ENCODE results near the gene KCNF1. TPM values are rescaled to one million over a fixed set of nuclear protein-coding genes. Genes with fewer than 3 reads are reported as not detected.
A peak's percentile ranks its signal among the peaks of the same experiment; 100 is the strongest.

KCNF1 gene
- total and polyA plus RNA-seq, 2 experiments from 2014 or later, result 0.67 to 0.87 TPM

GRCh38 chr2:10913501-10914271 lies 2.0 kb downstream of the KCNF1 start:
- no peak overlapping the region for H2AFZ ChIP-seq
- H4K20me1 ChIP-seq (ENCODE audit: insufficient read depth, poor library complexity, severe bottlenecking), result no peaks in the 10 kb centered on the region

GRCh38 chr2:10914272-10914693 lies 2.5 kb downstream of the KCNF1 start:
- no peak overlapping the region for H3K4me2 ChIP-seq
- 42% methylated on average over 7 of the region's 7 CpGs for WGBS (ENCODE audit: low lambda C conversion rate, missing lambda C conversion rate)
- no peak overlapping the region for H2AFZ ChIP-seq
- peak; percentile 33 for DNase-seq (ENCODE audit: low spot score)
- H3K9me3 ChIP-seq (ENCODE audit: low read depth), result no peaks in the 10 kb centered on the region
- no peaks in the 10 kb centered on the region for H4K20me1 ChIP-seq (ENCODE audit: insufficient read depth, poor library complexity, severe bottlenecking)
- peaks cover 4% of the 10 kb centered on the region for H3K4me1 ChIP-seq (ENCODE audit: insufficient read depth)
- H3K36me3 ChIP-seq (replicated peaks; ENCODE audit: insufficient read depth, low read depth), result no peaks in the 10 kb centered on the region
- peaks cover 25% of the 10 kb centered on the region for H3K27me3 ChIP-seq
- no peak overlapping the region for H3K27ac ChIP-seq
- H3K9me2 ChIP-seq (replicated peaks; ENCODE audit: insufficient read depth), result no peaks in the 10 kb centered on the region
- TF ChIP-seq EZH2phosphoT487 (IDR thresholded peaks at IDR 0.05; ENCODE audit: low read depth, severe bottlenecking, unreplicated experiment), result no peak
- TF ChIP-seq CTCF (IDR thresholded peaks at IDR 0.05; ENCODE audit: poor library complexity), result no peak
- TF ChIP-seq EZH2 (IDR thresholded peaks at IDR 0.05; ENCODE audit: borderline replicate concordance), result no peak
- H3K4me3 ChIP-seq, result no peak overlapping the region
- no peaks in the 10 kb centered on the region for H3K79me2 ChIP-seq

More at GRCh38 chr2:10913501-10914271, 2.0 kb downstream of the KCNF1 start:
- Histone ChIP-seq H3K27ac (no peak overlapping the region), H3K79me2 (no peaks in the 10 kb centered on the region), H3K4me1 (ENCODE audit: insufficient read depth) (peaks cover 4% of the 10 kb centered on the region), H3K9me2 (replicated peaks; ENCODE audit: insufficient read depth) (no peaks in the 10 kb centered on the region), H3K4me3 (no peak overlapping the region), H3K4me2 (no peak overlapping the region), H3K36me3 (replicated peaks; ENCODE audit: insufficient read depth, low read depth) (no peaks in the 10 kb centered on the region), H3K27me3 (peaks cover 25% of the 10 kb centered on the region), H3K9me3 (ENCODE audit: low read depth) (no peaks in the 10 kb centered on the region)
- 86% methylated on average over 33 of the region's 38 CpGs for WGBS (ENCODE audit: low lambda C conversion rate, missing lambda C conversion rate)
- no peak for TF ChIP-seq EZH2 (IDR thresholded peaks at IDR 0.05; ENCODE audit: borderline replicate concordance)
- TF ChIP-seq EZH2phosphoT487 (IDR thresholded peaks at IDR 0.05; ENCODE audit: low read depth, severe bottlenecking, unreplicated experiment), result no peak
- no peak for TF ChIP-seq CTCF (IDR thresholded peaks at IDR 0.05; ENCODE audit: poor library complexity)
- DNase-seq (ENCODE audit: low spot score), result no peak

GRCh38 chr2:10915236-10915635 lies 3.5 kb downstream of the KCNF1 start:
- H3K36me3 ChIP-seq (replicated peaks; ENCODE audit: insufficient read depth, low read depth), result no peaks in the 10 kb centered on the region
- H3K79me2 ChIP-seq, result no peaks in the 10 kb centered on the region
- no peak overlapping the region for H3K27ac ChIP-seq
- H3K9me2 ChIP-seq (replicated peaks; ENCODE audit: insufficient read depth), result no peaks in the 10 kb centered on the region
- H3K4me2 ChIP-seq, result no peak overlapping the region
- TF ChIP-seq CTCF (IDR thresholded peaks at IDR 0.05; ENCODE audit: poor library complexity) (no peak), EZH2phosphoT487 (IDR thresholded peaks at IDR 0.05; ENCODE audit: low read depth, severe bottlenecking, unreplicated experiment) (no peak)
- no peak for DNase-seq (ENCODE audit: low spot score)
- H3K4me1 ChIP-seq (ENCODE audit: insufficient read depth), result peaks cover 4% of the 10 kb centered on the region
- H2AFZ ChIP-seq, result no peak overlapping the region
- H3K27me3 ChIP-seq, result peaks cover 25% of the 10 kb centered on the region
- no peaks in the 10 kb centered on the region for H4K20me1 ChIP-seq (ENCODE audit: insufficient read depth, poor library complexity, severe bottlenecking)
- H3K9me3 ChIP-seq (ENCODE audit: low read depth), result no peaks in the 10 kb centered on the region
- H3K4me3 ChIP-seq, result no peak overlapping the region
- 89% methylated on average over 7 of the region's 7 CpGs for WGBS (ENCODE audit: low lambda C conversion rate, missing lambda C conversion rate)
